DOHH2 (cell line): ENCODE measurements around the gene RAVER1.

Source experiments
- H3F3A ChIP-seq: fragments of 200-600 bp; sonication (generic), shearing (Covaris generic); 2 replicates; pipeline ENCODE4 v1.6.0; 2016; ENCODE audit warnings: antibody characterized with exemption, mild to moderate bottlenecking; ENCODE audit not compliant: control insufficient read depth, insufficient read depth
- H3K27ac ChIP-seq: fragments of 200-600 bp; sonication (generic); 2 replicates; pipeline ENCODE4 v1.5.1; 2014; ENCODE audit warnings: low read depth, mild to moderate bottlenecking, low read length, moderate library complexity
- H3K27me3 ChIP-seq: fragments of 200-600 bp; sonication (generic); 2 replicates; pipeline ENCODE4 v1.6.1; 2014; ENCODE audit warnings: mild to moderate bottlenecking, low read length, mixed read lengths; ENCODE audit not compliant: control insufficient read depth
- H3K36me3 ChIP-seq: fragments of 200-600 bp; sonication (generic); 2 replicates; pipeline ENCODE4 v1.6.1; 2014; ENCODE audit warnings: mild to moderate bottlenecking, low read length, moderate library complexity, mixed read lengths; ENCODE audit not compliant: control insufficient read depth
- H3K4me1 ChIP-seq: fragments of 200-600 bp; sonication (generic); 2 replicates; pipeline ENCODE4 v1.6.1; 2014; ENCODE audit warnings: mild to moderate bottlenecking, low read length, mixed read lengths; ENCODE audit not compliant: control insufficient read depth
- H3K4me2 ChIP-seq: fragments of 200-600 bp; sonication (generic); 2 replicates; pipeline ENCODE4 v1.6.0; 2014; ENCODE audit warnings: mild to moderate bottlenecking, low read length, moderate library complexity
- H3K4me3 ChIP-seq: fragments of 200-600 bp; sonication (generic); 2 replicates; pipeline ENCODE4 v1.5.1; 2014; ENCODE audit warnings: mild to moderate bottlenecking, low read length, mixed read lengths
- H3K79me2 ChIP-seq: fragments of 200-600 bp; sonication (generic); 2 replicates; pipeline ENCODE4 v1.6.1; 2014; ENCODE audit warnings: mild to moderate bottlenecking, low read length, mixed read lengths; ENCODE audit not compliant: control insufficient read depth
- H3K9me2 ChIP-seq: fragments of 200-600 bp; sonication (generic); replicated peaks from 2 replicates; pipeline ENCODE4 v1.6.1; 2014; ENCODE audit warnings: mild to moderate bottlenecking, low read length, mixed read lengths; ENCODE audit not compliant: control insufficient read depth
- H3K9me3 ChIP-seq: fragments of 200-600 bp; sonication (generic); 2 replicates; pipeline ENCODE4 v1.6.1; 2014; ENCODE audit warnings: antibody characterized with exemption, low read length, mixed read lengths; ENCODE audit not compliant: control insufficient read depth, insufficient read depth
- H4K20me1 ChIP-seq: fragments of 200-600 bp; sonication (generic); 2 replicates; pipeline ENCODE4 v1.6.0; 2014; ENCODE audit warnings: low read depth, mild to moderate bottlenecking, antibody characterized with exemption, low read length, moderate library complexity; ENCODE audit not compliant: control insufficient read depth, insufficient read depth
- CTCF ChIP-seq: fragments of 200-600 bp; sonication (generic); IDR thresholded peaks from one replicate; pipeline ENCODE4 v1.5.1; 2014; ENCODE audit warnings: antibody characterized with exemption, mild to moderate bottlenecking, low read depth, low read length; ENCODE audit not compliant: poor library complexity, severe bottlenecking
- EZH2phosphoT487 ChIP-seq: fragments of 200-600 bp; sonication (generic); IDR thresholded peaks from 2 replicates; pipeline ENCODE4 v1.6.1; 2017; ENCODE audit warnings: borderline replicate concordance, mild to moderate bottlenecking, antibody characterized with exemption, low read length, moderate library complexity, mixed read lengths

Gene RAVER1

DNA sequence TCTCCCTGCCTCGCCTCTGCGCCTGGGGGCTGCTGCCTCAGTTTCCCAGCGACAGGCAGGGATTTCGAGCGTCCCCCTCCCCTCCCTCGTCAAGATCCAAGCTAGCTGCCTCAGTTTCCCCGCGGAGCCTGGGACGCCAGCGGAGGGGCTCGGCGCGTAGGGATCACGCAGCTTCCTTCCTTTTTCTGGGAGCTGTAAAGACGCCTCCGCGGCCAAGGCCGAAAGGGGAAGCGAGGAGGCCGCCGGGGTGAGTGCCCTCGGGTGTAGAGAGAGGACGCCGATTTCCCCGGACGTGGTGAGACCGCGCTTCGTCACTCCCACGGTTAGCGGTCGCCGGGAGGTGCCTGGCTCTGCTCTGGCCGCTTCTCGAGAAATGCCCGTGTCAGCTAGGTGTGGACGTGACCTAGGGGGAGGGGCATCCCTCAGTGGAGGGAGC is 63.1 kb downstream of the RAVER1 start:
- peaks cover 8% of the 10 kb centered on the region; the same call in 1 of the 2 replicates for H4K20me1 ChIP-seq
- TF ChIP-seq CTCF (no peak), EZH2phosphoT487 (no peak)
- peaks cover 38% of the 10 kb centered on the region for H3K79me2 ChIP-seq
- H3K9me2 ChIP-seq = no peaks in the 10 kb centered on the region
- H3K4me3 ChIP-seq = peak overlapping the region; percentile 77
- H3F3A ChIP-seq = peaks cover 10% of the 10 kb centered on the region
- H3K27ac ChIP-seq = peak overlapping the region; percentile 90
- H3K9me3 ChIP-seq = no peaks in the 10 kb centered on the region
- peaks cover 29% of the 10 kb centered on the region for H3K36me3 ChIP-seq
- peaks cover 46% of the 10 kb centered on the region for H3K4me1 ChIP-seq
- no peaks in the 10 kb centered on the region for H3K27me3 ChIP-seq
- peak overlapping the region; percentile 98 for H3K4me2 ChIP-seq

GRCh38 chr19:10269333-10270179 is 63.8 kb downstream of the RAVER1 start:
- peaks cover 46% of the 10 kb centered on the region for H3K4me1 ChIP-seq
- TF ChIP-seq EZH2phosphoT487 = no peak
- peak; percentile 95 for TF ChIP-seq CTCF
- peaks cover 10% of the 10 kb centered on the region for H3F3A ChIP-seq
- H3K9me3 ChIP-seq = no peaks in the 10 kb centered on the region
- H3K9me2 ChIP-seq = no peaks in the 10 kb centered on the region
- peaks cover 31% of the 10 kb centered on the region for H3K79me2 ChIP-seq
- H3K27ac ChIP-seq = peak overlapping the region; percentile 90
- H3K27me3 ChIP-seq = no peaks in the 10 kb centered on the region
- H3K36me3 ChIP-seq = peaks cover 23% of the 10 kb centered on the region
- peak overlapping the region; percentile 77 for H3K4me3 ChIP-seq
- peak overlapping the region; percentile 98 for H3K4me2 ChIP-seq
- peaks cover 8% of the 10 kb centered on the region; the same call in 1 of the 2 replicates for H4K20me1 ChIP-seq

GRCh38 chr19:10268071-10268470 is 65.3 kb downstream of the RAVER1 start:
- Histone ChIP-seq H3K4me2 (no peak overlapping the region), H3K36me3 (peaks cover 17% of the 10 kb centered on the region), H3K4me1 (peaks cover 42% of the 10 kb centered on the region), H3K27ac (no peak overlapping the region), H3K79me2 (peaks cover 25% of the 10 kb centered on the region), H4K20me1 (peaks cover 8% of the 10 kb centered on the region; the same call in 1 of the 2 replicates), H3K27me3 (no peaks in the 10 kb centered on the region), H3K9me3 (no peaks in the 10 kb centered on the region), H3K9me2 (no peaks in the 10 kb centered on the region), H3F3A (peaks cover 10% of the 10 kb centered on the region), H3K4me3 (no peak overlapping the region)
- TF ChIP-seq EZH2phosphoT487 = no peak
- TF ChIP-seq CTCF = no peak
